ENCODE data around the gene FRAS1.
A peak's percentile ranks its signal among the peaks of the same experiment; 100 is the strongest.
"Not testable (repeated sequence)": the region's sequence is repeated elsewhere in the genome, so short reads cannot be mapped to it uniquely, and the experiment has no call there.

FRAS1 gene

GRCh38 chr4:78237360-78237759 is 180.2 kb downstream of the FRAS1 start:
- no peak for TF ChIP-seq CTCF (IDR thresholded peaks at IDR 0.05; ENCODE audit: low read depth, low read length)
- DNase-seq: peak; percentile 54
- peaks cover 12% of the 10 kb centered on the region for H3K4me1 ChIP-seq
- no peaks in the 10 kb centered on the region for H3K36me3 ChIP-seq
- no peak overlapping the region for H3K4me3 ChIP-seq (ENCODE audit: low read depth, low read length)
- H3K9me3 ChIP-seq: no peaks in the 10 kb centered on the region
- H3K27me3 ChIP-seq: no peaks in the 10 kb centered on the region

- Histone ChIP-seq H3K36me3 (no peaks in the 10 kb centered on the region), H3K27me3 (no peaks in the 10 kb centered on the region), H3K4me3 (ENCODE audit: low read depth, low read length) (no peak overlapping the region), H3K9me3 (no peaks in the 10 kb centered on the region), H3K4me1 (peaks cover 12% of the 10 kb centered on the region)
- no peak for TF ChIP-seq CTCF (IDR thresholded peaks at IDR 0.05; ENCODE audit: low read depth, low read length)
- no peak for DNase-seq
Measured at GRCh38 chr4:78242071-78242470, 184.9 kb downstream of the FRAS1 start.

- DNase-seq: no peak
- Histone ChIP-seq H3K4me3 (ENCODE audit: low read depth, low read length) (no peak overlapping the region), H3K9me3 (no peaks in the 10 kb centered on the region), H3K36me3 (no peaks in the 10 kb centered on the region), H3K27me3 (no peaks in the 10 kb centered on the region), H3K4me1 (peaks cover 4% of the 10 kb centered on the region)
- TF ChIP-seq CTCF (IDR thresholded peaks at IDR 0.05; ENCODE audit: low read depth, low read length): no peak
Measured at GRCh38 chr4:78244705-78245485, 187.8 kb downstream of the FRAS1 start.

GRCh38 chr4:78247536-78248285 is 190.6 kb downstream of the FRAS1 start:
- no peak for DNase-seq

GRCh38 chr4:78250500-78250899 is 193.4 kb downstream of the FRAS1 start:
- DNase-seq: no peak
- Histone ChIP-seq H3K4me3 (ENCODE audit: low read depth, low read length) (no peak overlapping the region), H3K27me3 (no peaks in the 10 kb centered on the region), H3K9me3 (no peaks in the 10 kb centered on the region), H3K4me1 (no peaks in the 10 kb centered on the region; the same call in 1 of the 2 replicates), H3K36me3 (peaks cover 13% of the 10 kb centered on the region)
- no peak for TF ChIP-seq CTCF (IDR thresholded peaks at IDR 0.05; ENCODE audit: low read depth, low read length)

More at GRCh38 chr4:78247536-78248285, 190.6 kb downstream of the FRAS1 start:
- Histone ChIP-seq H3K36me3 (no peaks in the 10 kb centered on the region), H3K9me3 (no peaks in the 10 kb centered on the region), H3K4me1 (no peaks in the 10 kb centered on the region; the same call in 1 of the 2 replicates), H3K27me3 (no peaks in the 10 kb centered on the region), H3K4me3 (ENCODE audit: low read depth, low read length) (no peak overlapping the region)
- TF ChIP-seq CTCF (IDR thresholded peaks at IDR 0.05; ENCODE audit: low read depth, low read length): no peak

- peaks cover 14% of the 10 kb centered on the region for H3K36me3 ChIP-seq
- not testable (repeated sequence) for H3K27me3 ChIP-seq; H3K9me3 ChIP-seq; H3K4me1 ChIP-seq; DNase-seq; H3K4me3 ChIP-seq (ENCODE audit: low read depth, low read length)
Measured at GRCh38 chr4:78252773-78253172, 195.7 kb downstream of the FRAS1 start.

Measured in BE2C (cell line).